PFSK-1 (cell line): ENCODE results near the gene CLEC1A.

Experiments
- FOXP2 ChIP-seq: optimal IDR thresholded peaks from 2 replicates; pipeline ENCODE3; 2011; ENCODE audit warnings: borderline replicate concordance, control low read depth, inconsistent platforms; ENCODE audit not compliant: insufficient read depth; ENCODE audit errors: extremely low read length, extremely low read depth
- POLR2AphosphoS5 ChIP-seq: IDR thresholded peaks from 2 replicates; pipeline ENCODE4 v1.6.1; 2012; ENCODE audit warnings: low read depth, mild to moderate bottlenecking, control low read depth, low read length, moderate library complexity
- SIN3A ChIP-seq: IDR thresholded peaks from 2 replicates; pipeline ENCODE4 v1.6.1; 2012; ENCODE audit warnings: mild to moderate bottlenecking, low read length, moderate library complexity, borderline replicate concordance; ENCODE audit not compliant: insufficient read depth
- TAF1 ChIP-seq: IDR thresholded peaks from 2 replicates; pipeline ENCODE4 v1.6.1; 2012; ENCODE audit warnings: low read length, control low read depth, borderline replicate concordance; ENCODE audit not compliant: insufficient read depth

- TF ChIP-seq POLR2AphosphoS5: no peak
- TF ChIP-seq FOXP2: no peak
- TF ChIP-seq TAF1: no peak
- TF ChIP-seq SIN3A: no peak
Observed at GRCh38 chr12:10113920-10114319, 15.1 kb upstream of the CLEC1A start.
